ENCODE data around the gene EFCAB6. TPM values are rescaled to one million over a fixed set of nuclear protein-coding genes. Genes with fewer than 3 reads are reported as not detected.

The EFCAB6 gene
- total RNA-seq, 2 experiments from 2014 or later: 0.13 TPM; not detected in 1

Small RNA genes lying within 50 kb of the gene (small RNA-seq; reads per million reads assigned to genes)
- not detected for gene HMGN2P9

Other genes starting within 250 kb of the EFCAB6 start
- gene SULT4A1, start 50.2 kb upstream of the EFCAB6 start, total RNA-seq (2014; rRNA removed; shearing (Covaris generic)): not detected in 2 replicates
- not detected in 2 replicates for gene SULT4A1, start 50.2 kb upstream of the EFCAB6 start, total RNA-seq (2022)
- gene PNPLA5, start 79.7 kb upstream of the EFCAB6 start, total RNA-seq (2014; rRNA removed; shearing (Covaris generic)): not detected in 2 replicates
- gene PNPLA5, start 79.7 kb upstream of the EFCAB6 start, total RNA-seq (2022): 0.15 TPM in 1 of 2 replicates, not detected in the other
- not detected in 2 replicates for gene PNPLA3, start 111.5 kb upstream of the EFCAB6 start, total RNA-seq (2014; rRNA removed; shearing (Covaris generic))
- not detected in 2 replicates for gene PNPLA3, start 111.5 kb upstream of the EFCAB6 start, total RNA-seq (2022)
- gene SAMM50, start 143.1 kb upstream of the EFCAB6 start, total RNA-seq (2014; rRNA removed; shearing (Covaris generic)): 34.6 and 39.0 TPM in 2 replicates
- gene SAMM50, start 143.1 kb upstream of the EFCAB6 start, total RNA-seq (2022): 64.2 and 72.9 TPM in 2 replicates
- gene PARVB, start 212.0 kb upstream of the EFCAB6 start, total RNA-seq (2014; rRNA removed; shearing (Covaris generic)): 0.05 TPM in 1 of 2 replicates, not detected in the other
- gene PARVB, start 212.0 kb upstream of the EFCAB6 start, total RNA-seq (2022): 0.34 and 0.42 TPM in 2 replicates